GM12878 (cell line): ENCODE data around the gene CLASP1.

ENCODE experiments used
- ATF3 ChIP-seq: IDR thresholded peaks from 2 replicates; pipeline ENCODE4 v1.6.1; 2011; ENCODE audit warnings: low read depth, mild to moderate bottlenecking, low read length, moderate library complexity, borderline replicate concordance; ENCODE audit errors: extremely low read depth
- MTA2 ChIP-seq: fragments of 450-650 bp; IDR thresholded peaks from 2 replicates; pipeline ENCODE4 v1.6.1; 2016; ENCODE audit warnings: low read depth, mild to moderate bottlenecking, moderate library complexity

DNA sequence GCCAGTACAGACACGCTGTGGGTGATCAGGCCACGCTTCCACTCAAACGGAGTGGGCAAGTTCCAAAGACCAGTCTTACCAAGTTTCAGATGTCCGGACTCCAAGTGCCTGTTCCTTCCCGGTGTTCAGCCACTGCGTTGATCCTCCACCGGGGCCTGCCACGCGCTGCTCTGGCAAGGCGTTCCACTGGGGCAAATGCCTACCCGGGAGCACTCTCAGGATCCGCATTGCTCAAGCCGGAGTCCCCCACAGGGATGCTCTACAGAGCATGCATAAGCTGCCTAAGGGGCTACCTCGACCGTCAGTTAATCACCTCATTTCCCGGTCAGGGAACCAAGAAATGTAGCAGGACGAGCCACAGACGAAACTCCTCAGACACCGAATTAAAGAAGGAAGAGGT, 37.0 kb upstream of the CLASP1 start:
- TF ChIP-seq MTA2 (no peak), ATF3 (no peak)
